Measurements from ENCODE around the gene CDHR1. TPM values are rescaled to one million over a fixed set of nuclear protein-coding genes. Genes with fewer than 3 reads are reported as not detected.

Gene CDHR1
- total and polyA plus RNA-seq, 10 of the 15 experiments (the other 5 are each of a cell fraction or from before 2014, with no cell fraction given): 0.17 to 3.0 (median 0.34) TPM

DNA sequence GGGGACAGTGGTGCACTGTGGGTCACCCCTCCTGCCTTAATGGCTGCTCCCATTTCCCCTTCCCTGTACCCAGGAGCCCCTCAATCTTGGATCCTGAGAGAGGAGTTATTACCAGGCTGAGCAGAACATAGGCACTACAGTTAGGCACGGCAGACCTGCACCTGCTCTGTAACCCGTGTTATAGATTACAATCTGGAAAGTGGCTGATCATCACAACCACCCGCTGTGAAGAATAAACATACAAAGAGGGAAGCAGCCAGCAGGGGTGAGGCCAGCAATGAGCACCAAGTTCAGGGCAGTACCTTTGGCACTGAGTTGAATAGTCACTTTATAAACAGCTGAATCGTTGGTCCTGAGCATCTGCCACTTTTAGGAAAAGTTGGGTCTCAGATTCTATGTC is 1.7 kb downstream of the CDHR1 start:
- ChIA-PET SMC1A (ENCODE audit: uncharacterized antibody, unreplicated experiment) (interaction anchor here (1.2 to 15.0 kb wide), 2 partner anchors 26 to 48 kb away, joined by 5 to 155 read pairs; no protein-coding TSS in a partner anchor), POLR2A (no interaction called here), CTCF (interaction anchor here (28.3 kb wide), 1 partner anchor 38 kb away, joined by 788 read pairs; no protein-coding TSS in a partner anchor), RAD21 (ENCODE audit: unreplicated experiment) (interaction anchor here (1.0 kb wide), 1 partner anchor 48 kb away, joined by 4 read pairs; no protein-coding TSS in a partner anchor)
- no peaks in the 10 kb centered on the region for H3K36me3 ChIP-seq (ENCODE audit: control insufficient read depth in 2 of 2, insufficient read depth in 2 of 2, low read length in 1 of 2)
- FAIRE-seq: no peak
- H2AFZ ChIP-seq (ENCODE audit: control insufficient read depth, low read depth, low read length): no peak overlapping the region
- H3K4me2 ChIP-seq (ENCODE audit: control insufficient read depth, insufficient read depth): no peak overlapping the region
- H4K20me1 ChIP-seq (ENCODE audit: control insufficient read depth, insufficient read depth): peaks cover 2% of the 10 kb centered on the region; the same call in 1 of the 2 replicates
- 27% methylated on average over 4 of the region's 4 CpGs for WGBS (ENCODE audit: insufficient coverage, insufficient replicate concordance, low lambda C conversion rate, missing lambda C conversion rate)
- DNase-seq (ENCODE audit: low read depth, low spot score): no peak
- H3K4me1 ChIP-seq (ENCODE audit: control insufficient read depth, insufficient read depth, low read length): peaks cover 3% of the 10 kb centered on the region
- no peaks in the 10 kb centered on the region for H3K9me3 ChIP-seq (replicated peaks; ENCODE audit: control insufficient read depth, insufficient read depth, low read length)
- BruUV-seq (replicated peaks): no TSS peak
- peak; percentile 8 for ATAC-seq
- H3K9ac ChIP-seq (ENCODE audit: control insufficient read depth, insufficient read depth, low read length): no peak overlapping the region
- peaks cover 18 to 25% of the 10 kb centered on the region in 2 experiments for H3K27me3 ChIP-seq (replicated peaks in 1 of 2; ENCODE audit: control insufficient read depth in 2 of 2, insufficient read depth in 2 of 2, low read length in 1 of 2)
- in situ Hi-C loops (cut with MboI): loop anchor here (5.0 kb wide), 1 partner anchor 34 kb away; no protein-coding TSS in a partner anchor
- intact Hi-C loops (cut with micrococcal nuclease; ENCODE audit: unreplicated experiment): no loop called here
- H3K79me2 ChIP-seq (ENCODE audit: control insufficient read depth, insufficient read depth, low read length): no peaks in the 10 kb centered on the region
- TF ChIP-seq CREB1 (IDR thresholded peaks at IDR 0.05; ENCODE audit: low read depth): no peak
- TF ChIP-seq BHLHE40 (IDR thresholded peaks at IDR 0.05; ENCODE audit: borderline replicate concordance in 1 of 2, low read depth in 2 of 2, low read length in 1 of 2): no peak
- no peak overlapping the region for H3K27ac ChIP-seq (ENCODE audit: control insufficient read depth, insufficient read depth)
- H3K4me3 ChIP-seq: no peak overlapping the region

DNA sequence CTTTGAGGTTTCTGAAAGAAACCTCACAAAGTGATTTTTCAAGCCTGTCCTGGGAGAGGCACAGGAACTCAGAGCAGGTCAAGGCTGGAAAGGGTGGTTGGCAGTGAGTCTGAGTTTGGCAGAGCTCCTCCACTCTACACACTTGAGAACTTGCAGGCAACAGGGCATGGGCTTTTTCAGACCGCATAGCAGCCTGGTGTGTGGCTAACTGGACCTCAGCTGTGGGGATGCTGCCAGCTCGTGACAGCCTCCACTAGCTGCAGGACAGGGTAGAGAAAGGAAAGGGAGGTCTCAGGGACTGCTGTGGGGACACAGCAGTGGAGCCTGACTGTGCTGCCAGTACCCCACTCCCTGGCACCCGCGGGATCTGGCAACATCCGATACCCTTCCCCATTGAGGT is 2.6 kb downstream of the CDHR1 start:
- H3K27me3 ChIP-seq (replicated peaks in 1 of 2; ENCODE audit: control insufficient read depth in 2 of 2, insufficient read depth in 2 of 2, low read length in 1 of 2): peaks cover 18 to 25% of the 10 kb centered on the region in 2 experiments
- DNase-seq (ENCODE audit: low read depth, low spot score) (no peak), FAIRE-seq (no peak), ATAC-seq (peak; percentile 14)
- no peaks in the 10 kb centered on the region for H3K9me3 ChIP-seq (replicated peaks; ENCODE audit: control insufficient read depth, insufficient read depth, low read length)
- H4K20me1 ChIP-seq (ENCODE audit: control insufficient read depth, insufficient read depth): peaks cover 2% of the 10 kb centered on the region; the same call in 1 of the 2 replicates
- no peak overlapping the region for H3K4me2 ChIP-seq (ENCODE audit: control insufficient read depth, insufficient read depth)
- no peaks in the 10 kb centered on the region for H3K36me3 ChIP-seq (ENCODE audit: control insufficient read depth in 2 of 2, insufficient read depth in 2 of 2, low read length in 1 of 2)
- no TSS peak for BruUV-seq (replicated peaks)
- H3K27ac ChIP-seq (ENCODE audit: control insufficient read depth, insufficient read depth): no peak overlapping the region
- intact Hi-C loops (cut with micrococcal nuclease; ENCODE audit: unreplicated experiment): no loop called here
- H3K4me1 ChIP-seq (ENCODE audit: control insufficient read depth, insufficient read depth, low read length): peaks cover 3% of the 10 kb centered on the region
- ChIA-PET SMC1A (ENCODE audit: uncharacterized antibody, unreplicated experiment) (interaction anchor here (0.6 to 15.0 kb wide), 4 partner anchors 15 to 49 kb away, joined by 3 to 155 read pairs (median 4); no protein-coding TSS in a partner anchor), POLR2A (no interaction called here), CTCF (interaction anchor here (1.2 to 28.3 kb wide), 2 partner anchors 17 to 39 kb away, joined by 3 to 788 read pairs; no protein-coding TSS in a partner anchor), RAD21 (ENCODE audit: unreplicated experiment) (interaction anchor here (1.9 kb wide), 1 partner anchor 49 kb away, joined by 7 read pairs; no protein-coding TSS in a partner anchor)
- WGBS (ENCODE audit: insufficient coverage, insufficient replicate concordance, low lambda C conversion rate, missing lambda C conversion rate): 43% methylated on average over 5 of the region's 5 CpGs
- no peaks in the 10 kb centered on the region for H3K79me2 ChIP-seq (ENCODE audit: control insufficient read depth, insufficient read depth, low read length)
- in situ Hi-C loops (cut with MboI): loop anchor here (5.0 kb wide), 1 partner anchor 35 kb away; no protein-coding TSS in a partner anchor
- no peak overlapping the region for H2AFZ ChIP-seq (ENCODE audit: control insufficient read depth, low read depth, low read length)
- no peak overlapping the region for H3K4me3 ChIP-seq
- no peak overlapping the region for H3K9ac ChIP-seq (ENCODE audit: control insufficient read depth, insufficient read depth, low read length)
- TF ChIP-seq, protein P1, sequence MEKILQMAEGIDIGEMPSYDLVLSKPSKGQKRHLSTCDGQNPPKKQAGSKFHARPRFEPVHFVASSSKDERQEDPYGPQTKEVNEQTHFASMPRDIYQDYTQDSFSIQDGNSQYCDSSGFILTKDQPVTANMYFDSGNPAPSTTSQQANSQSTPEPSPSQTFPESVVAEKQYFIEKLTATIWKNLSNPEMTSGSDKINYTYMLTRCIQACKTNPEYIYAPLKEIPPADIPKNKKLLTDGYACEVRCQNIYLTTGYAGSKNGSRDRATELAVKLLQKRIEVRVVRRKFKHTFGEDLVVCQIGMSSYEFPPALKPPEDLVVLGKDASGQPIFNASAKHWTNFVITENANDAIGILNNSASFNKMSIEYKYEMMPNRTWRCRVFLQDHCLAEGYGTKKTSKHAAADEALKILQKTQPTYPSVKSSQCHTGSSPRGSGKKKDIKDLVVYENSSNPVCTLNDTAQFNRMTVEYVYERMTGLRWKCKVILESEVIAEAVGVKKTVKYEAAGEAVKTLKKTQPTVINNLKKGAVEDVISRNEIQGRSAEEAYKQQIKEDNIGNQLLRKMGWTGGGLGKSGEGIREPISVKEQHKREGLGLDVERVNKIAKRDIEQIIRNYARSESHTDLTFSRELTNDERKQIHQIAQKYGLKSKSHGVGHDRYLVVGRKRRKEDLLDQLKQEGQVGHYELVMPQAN (conservative IDR thresholded peaks at IDR 0.05): no peak
- TF ChIP-seq RAD51 (IDR thresholded peaks at IDR 0.05): no peak
- TF ChIP-seq ZNF207 (IDR thresholded peaks at IDR 0.05; ENCODE audit: borderline replicate concordance): no peak
- TF ChIP-seq, protein P2, sequence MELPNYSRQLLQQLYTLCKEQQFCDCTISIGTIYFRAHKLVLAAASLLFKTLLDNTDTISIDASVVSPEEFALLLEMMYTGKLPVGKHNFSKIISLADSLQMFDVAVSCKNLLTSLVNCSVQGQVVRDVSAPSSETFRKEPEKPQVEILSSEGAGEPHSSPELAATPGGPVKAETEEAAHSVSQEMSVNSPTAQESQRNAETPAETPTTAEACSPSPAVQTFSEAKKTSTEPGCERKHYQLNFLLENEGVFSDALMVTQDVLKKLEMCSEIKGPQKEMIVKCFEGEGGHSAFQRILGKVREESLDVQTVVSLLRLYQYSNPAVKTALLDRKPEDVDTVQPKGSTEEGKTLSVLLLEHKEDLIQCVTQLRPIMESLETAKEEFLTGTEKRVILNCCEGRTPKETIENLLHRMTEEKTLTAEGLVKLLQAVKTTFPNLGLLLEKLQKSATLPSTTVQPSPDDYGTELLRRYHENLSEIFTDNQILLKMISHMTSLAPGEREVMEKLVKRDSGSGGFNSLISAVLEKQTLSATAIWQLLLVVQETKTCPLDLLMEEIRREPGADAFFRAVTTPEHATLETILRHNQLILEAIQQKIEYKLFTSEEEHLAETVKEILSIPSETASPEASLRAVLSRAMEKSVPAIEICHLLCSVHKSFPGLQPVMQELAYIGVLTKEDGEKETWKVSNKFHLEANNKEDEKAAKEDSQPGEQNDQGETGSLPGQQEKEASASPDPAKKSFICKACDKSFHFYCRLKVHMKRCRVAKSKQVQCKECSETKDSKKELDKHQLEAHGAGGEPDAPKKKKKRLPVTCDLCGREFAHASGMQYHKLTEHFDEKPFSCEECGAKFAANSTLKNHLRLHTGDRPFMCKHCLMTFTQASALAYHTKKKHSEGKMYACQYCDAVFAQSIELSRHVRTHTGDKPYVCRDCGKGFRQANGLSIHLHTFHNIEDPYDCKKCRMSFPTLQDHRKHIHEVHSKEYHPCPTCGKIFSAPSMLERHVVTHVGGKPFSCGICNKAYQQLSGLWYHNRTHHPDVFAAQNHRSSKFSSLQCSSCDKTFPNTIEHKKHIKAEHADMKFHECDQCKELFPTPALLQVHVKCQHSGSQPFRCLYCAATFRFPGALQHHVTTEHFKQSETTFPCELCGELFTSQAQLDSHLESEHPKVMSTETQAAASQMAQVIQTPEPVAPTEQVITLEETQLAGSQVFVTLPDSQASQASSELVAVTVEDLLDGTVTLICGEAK (IDR thresholded peaks at IDR 0.05; ENCODE audit: borderline replicate concordance): no peak
- TF ChIP-seq, protein P3, sequence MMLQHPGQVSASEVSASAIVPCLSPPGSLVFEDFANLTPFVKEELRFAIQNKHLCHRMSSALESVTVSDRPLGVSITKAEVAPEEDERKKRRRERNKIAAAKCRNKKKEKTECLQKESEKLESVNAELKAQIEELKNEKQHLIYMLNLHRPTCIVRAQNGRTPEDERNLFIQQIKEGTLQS (IDR thresholded peaks at IDR 0.05; ENCODE audit: borderline replicate concordance, extremely low read depth, low read depth, low read length): no peak
- TF ChIP-seq MYC (IDR thresholded peaks at IDR 0.05; ENCODE audit: insufficient read depth, insufficient read length, insufficient replicate concordance, low read length, severe bottlenecking): no peak
- no peak for TF ChIP-seq FOXM1 (IDR thresholded peaks at IDR 0.05; ENCODE audit: low read depth, low read length)
